H9 (cell line): ENCODE results near the gene ARF4. TPM values are rescaled to one million over a fixed set of nuclear protein-coding genes. Genes with fewer than 3 reads are reported as not detected.

Experiments
- DNase-seq: peaks from one replicate; pipeline ENCODE4 v3.0.0-alpha.2; 2017
- H2AFZ ChIP-seq: one replicate; pipeline ENCODE4 v1.6.1; 2013; ENCODE audit warnings: mild to moderate bottlenecking, low read length, control low read depth, moderate library complexity
- H2AK5ac ChIP-seq: 2 replicates; pipeline ENCODE4 v1.6.1; 2013; ENCODE audit warnings: low read length, control low read depth, mixed read lengths; ENCODE audit not compliant: insufficient read length
- H2BK120ac ChIP-seq: one replicate; pipeline ENCODE4 v1.6.1; 2013; ENCODE audit warnings: low read depth, mild to moderate bottlenecking, low read length, control low read depth, inconsistent platforms; ENCODE audit not compliant: poor library complexity, severe bottlenecking
- H2BK12ac ChIP-seq: 2 replicates; pipeline ENCODE4 v1.6.1; 2013; ENCODE audit warnings: low read length, control low read depth, mixed read lengths, low read depth; ENCODE audit not compliant: insufficient read length
- H2BK15ac ChIP-seq: 2 replicates; pipeline ENCODE4 v1.6.1; 2013; ENCODE audit warnings: low read depth, low read length, control low read depth
- H2BK20ac ChIP-seq: one replicate; pipeline ENCODE4 v1.6.1; 2013; ENCODE audit warnings: low read depth, mild to moderate bottlenecking, low read length, control low read depth, inconsistent platforms; ENCODE audit not compliant: poor library complexity, severe bottlenecking
- H2BK5ac ChIP-seq: 2 replicates; pipeline ENCODE4 v1.6.1; 2013; ENCODE audit warnings: low read length, control low read depth, mixed read lengths; ENCODE audit not compliant: insufficient read length
- H3K14ac ChIP-seq: 2 replicates; pipeline ENCODE4 v1.6.1; 2013; ENCODE audit warnings: low read length, control low read depth; ENCODE audit not compliant: insufficient read depth
- H3K18ac ChIP-seq: 2 replicates; pipeline ENCODE4 v1.6.1; 2013; ENCODE audit warnings: low read depth, mild to moderate bottlenecking, mixed read lengths, low read length, control low read depth; ENCODE audit not compliant: insufficient read length
- H3K23ac ChIP-seq: 2 replicates; pipeline ENCODE4 v1.6.1; 2013; ENCODE audit warnings: low read length, control low read depth, mixed read lengths, low read depth; ENCODE audit not compliant: insufficient read length
- H3K23me2 ChIP-seq: 2 replicates; pipeline ENCODE4 v1.6.1; 2013; ENCODE audit warnings: low read depth, mild to moderate bottlenecking, mixed read lengths, low read length, control low read depth; ENCODE audit not compliant: insufficient read length, poor library complexity, severe bottlenecking
- H3K27ac ChIP-seq: 2 replicates; pipeline ENCODE4 v1.5.1; 2013; ENCODE audit warnings: low read length, control low read depth, mixed read lengths, low read depth; ENCODE audit not compliant: insufficient read length
- H3K27me3 ChIP-seq: 2 replicates; pipeline ENCODE4 v1.6.1; 2013; ENCODE audit warnings: low read length, control low read depth, inconsistent platforms; ENCODE audit not compliant: insufficient read depth
- H3K4ac ChIP-seq: 2 replicates; pipeline ENCODE4 v1.6.1; 2013; ENCODE audit warnings: low read depth, mild to moderate bottlenecking, control low read depth, inconsistent platforms, low read length, moderate library complexity
- H3K4me1 ChIP-seq: 2 replicates; pipeline ENCODE4 v1.6.1; 2013; ENCODE audit warnings: low read length, control low read depth, inconsistent platforms; ENCODE audit not compliant: insufficient read depth
- H3K4me2 ChIP-seq: 2 replicates; pipeline ENCODE4 v1.6.1; 2013; ENCODE audit warnings: low read length, control low read depth, mixed read lengths; ENCODE audit not compliant: insufficient read length, insufficient read depth
- H3K56ac ChIP-seq: 2 replicates; pipeline ENCODE4 v1.6.1; 2013; ENCODE audit warnings: low read depth, mild to moderate bottlenecking, mixed read lengths, low read length, control low read depth; ENCODE audit not compliant: insufficient read length
- H3K79me1 ChIP-seq: 2 replicates; pipeline ENCODE4 v1.6.1; 2013; ENCODE audit warnings: low read depth, mild to moderate bottlenecking, moderate library complexity, low read length, control low read depth, inconsistent platforms; ENCODE audit not compliant: insufficient read depth, poor library complexity, severe bottlenecking
- H3K79me2 ChIP-seq: 2 replicates; pipeline ENCODE4 v1.6.1; 2013; ENCODE audit warnings: low read length, control low read depth, inconsistent platforms; ENCODE audit not compliant: insufficient read depth
- H3K9ac ChIP-seq: 2 replicates; pipeline ENCODE4 v1.6.1; 2013; ENCODE audit warnings: low read length, control low read depth, mixed read lengths; ENCODE audit not compliant: insufficient read length; ENCODE audit errors: extremely low read depth
- H3K9me3 ChIP-seq: one replicate; pipeline ENCODE4 v1.6.1; 2013; ENCODE audit warnings: low read depth, low read length, inconsistent platforms; ENCODE audit not compliant: control insufficient read depth
- H3T11ph ChIP-seq: one replicate; pipeline ENCODE4 v1.6.1; 2013; ENCODE audit warnings: mild to moderate bottlenecking, low read length, control low read depth, inconsistent platforms
- H4K20me1 ChIP-seq: one replicate; pipeline ENCODE4 v1.6.1; 2013; ENCODE audit not compliant: control insufficient read depth, insufficient read length, insufficient read depth
- H4K5ac ChIP-seq: 2 replicates; pipeline ENCODE4 v1.6.1; 2013; ENCODE audit warnings: low read depth, mild to moderate bottlenecking, mixed read lengths, low read length, control low read depth; ENCODE audit not compliant: insufficient read length
- H4K8ac ChIP-seq: replicated peaks from 2 replicates; pipeline ENCODE4 v1.6.1; 2013; ENCODE audit warnings: low read length, control low read depth, mixed read lengths, low read depth; ENCODE audit not compliant: insufficient read length
- H4K91ac ChIP-seq: 2 replicates; pipeline ENCODE4 v1.6.1; 2013; ENCODE audit warnings: low read depth, mild to moderate bottlenecking, moderate library complexity, mixed read lengths, low read length, control low read depth; ENCODE audit not compliant: insufficient read length
- H3K27ac Mint-ChIP-seq, 3 experiments: 2 replicates in 2 of 3; 3 replicates in 1 of 3; pipeline ENCODE4 v1.8.0; 2020 to 2021; ENCODE audit warnings: mixed read lengths in 3 of 3, mild to moderate bottlenecking in 1 of 3, moderate library complexity in 1 of 3
- H3K27me3 Mint-ChIP-seq: 2 replicates; pipeline ENCODE4 v1.8.0; 2021; ENCODE audit warnings: low read depth, mild to moderate bottlenecking, moderate library complexity, mixed read lengths
- H3K36me3 Mint-ChIP-seq, 3 experiments: 2 replicates in 2 of 3; 3 replicates in 1 of 3; pipeline ENCODE4 v1.8.0; 2020 to 2021; ENCODE audit warnings: low read depth in 3 of 3, mixed read lengths in 3 of 3; ENCODE audit not compliant: insufficient read depth in 1 of 3
- H3K4me1 Mint-ChIP-seq, 2 experiments: 2 replicates each; pipeline ENCODE4 v1.8.0; 2020; ENCODE audit warnings: mixed read lengths in 2 of 2
- H3K4me3 Mint-ChIP-seq, 2 experiments: 2 replicates in 1 of 2; 3 replicates in 1 of 2; pipeline ENCODE4 v1.8.0; 2020 to 2021; ENCODE audit warnings: mild to moderate bottlenecking in 2 of 2, mixed read lengths in 2 of 2, moderate library complexity in 1 of 2
- H3K9me3 Mint-ChIP-seq, 2 experiments: 2 replicates in 1 of 2; 3 replicates in 1 of 2; pipeline ENCODE4 v1.8.0; 2020; ENCODE audit warnings: mild to moderate bottlenecking in 2 of 2, mixed read lengths in 2 of 2, moderate library complexity in 1 of 2
- CTCF ChIP-seq: fragments of 200-600 bp; sonication (generic); conservative IDR thresholded peaks from 3 replicates; pipeline ENCODE4 v1.8.0; 2021; ENCODE audit warnings: antibody characterized with exemption, mild to moderate bottlenecking
- whole genome bisulfite sequencing: extraction: QIAGEN DNeasy Blood & Tissue Kit; methylation state at CpG from one replicate; pipeline ENCODE4 v1.1.7; 2013; ENCODE audit warnings: missing lambda C conversion rate, low lambda C conversion rate, mixed read lengths; ENCODE audit not compliant: insufficient read length; ENCODE audit errors: extremely low coverage; 5-methylcytosine and 5-hydroxymethylcytosine counted together
- total RNA-seq: library from RNA; stranded (reverse); gene quantifications from 2 replicates; pipeline ENCODE4 v1.2.1, GENCODE V29; 2021

ARF4 gene
- total RNA-seq, 1 experiment from 2014 or later: 160 TPM

GRCh38 chr3:57587905-57588304, 9.2 kb downstream of the ARF4 start:
- Histone ChIP-seq H3K4me2 (no peak overlapping the region), H3K27ac (no peak overlapping the region)

More at GRCh38 chr3:57587905-57588304, 9.2 kb downstream of the ARF4 start:
- Histone ChIP-seq H3K27me3 (no peaks in the 10 kb centered on the region), H3T11ph (no peak overlapping the region), H2BK20ac (no peak overlapping the region), H2BK12ac (no peak overlapping the region), H3K23me2 (no peaks in the 10 kb centered on the region), H3K9ac (no peak overlapping the region), H4K5ac (no peak overlapping the region), H3K9me3 (no peaks in the 10 kb centered on the region), H3K4me1 (no peaks in the 10 kb centered on the region), H3K56ac (no peak overlapping the region), H2AK5ac (no peak overlapping the region), H4K20me1 (no peaks in the 10 kb centered on the region), H4K91ac (no peak overlapping the region), H3K23ac (no peak overlapping the region), H3K14ac (no peak overlapping the region), H2BK15ac (no peak overlapping the region), H4K8ac (no peak overlapping the region), H3K79me1 (peaks cover 3% of the 10 kb centered on the region), H3K18ac (no peak overlapping the region), H2BK5ac (no peak overlapping the region), H3K79me2 (peaks cover 32% of the 10 kb centered on the region; the same call in 1 of the 2 replicates), H2AFZ (no peak overlapping the region), H2BK120ac (no peak overlapping the region), H3K4ac (no peak overlapping the region)
- no peak overlapping the region for H3K4me3 Mint-ChIP-seq
- H3K4me1 Mint-ChIP-seq: peaks cover 0 to 7% of the 10 kb centered on the region in 2 experiments; a peak in 1 of 4 replicates
- WGBS: no CpG with 5 or more reads among the region's 2 CpGs
- DNase-seq: no peak
- H3K9me3 Mint-ChIP-seq: no peaks in the 10 kb centered on the region
- no peak for TF ChIP-seq CTCF
- no peaks in the 10 kb centered on the region for H3K27me3 Mint-ChIP-seq
- H3K36me3 Mint-ChIP-seq: peaks cover 7 to 19% (median 12%) of the 10 kb centered on the region in 3 experiments; a peak in 6 of 7 replicates
- no peak overlapping the region for H3K27ac Mint-ChIP-seq
